Activated T-helper 1 cell treated with anti-CD3 and anti-CD28 coated beads, Interleukin-2, amount 50 U/mL, for 16 hours (primary cell): ENCODE data around the gene ZGPAT.

Experiments used
- DNase-seq, 2 donors: peaks; one replicate each; pipeline ENCODE4 v3.0.0-alpha.2; 2020; ENCODE audit warnings: low read depth in 1 of 2, low spot score in 1 of 2

Gene ZGPAT

DNA sequence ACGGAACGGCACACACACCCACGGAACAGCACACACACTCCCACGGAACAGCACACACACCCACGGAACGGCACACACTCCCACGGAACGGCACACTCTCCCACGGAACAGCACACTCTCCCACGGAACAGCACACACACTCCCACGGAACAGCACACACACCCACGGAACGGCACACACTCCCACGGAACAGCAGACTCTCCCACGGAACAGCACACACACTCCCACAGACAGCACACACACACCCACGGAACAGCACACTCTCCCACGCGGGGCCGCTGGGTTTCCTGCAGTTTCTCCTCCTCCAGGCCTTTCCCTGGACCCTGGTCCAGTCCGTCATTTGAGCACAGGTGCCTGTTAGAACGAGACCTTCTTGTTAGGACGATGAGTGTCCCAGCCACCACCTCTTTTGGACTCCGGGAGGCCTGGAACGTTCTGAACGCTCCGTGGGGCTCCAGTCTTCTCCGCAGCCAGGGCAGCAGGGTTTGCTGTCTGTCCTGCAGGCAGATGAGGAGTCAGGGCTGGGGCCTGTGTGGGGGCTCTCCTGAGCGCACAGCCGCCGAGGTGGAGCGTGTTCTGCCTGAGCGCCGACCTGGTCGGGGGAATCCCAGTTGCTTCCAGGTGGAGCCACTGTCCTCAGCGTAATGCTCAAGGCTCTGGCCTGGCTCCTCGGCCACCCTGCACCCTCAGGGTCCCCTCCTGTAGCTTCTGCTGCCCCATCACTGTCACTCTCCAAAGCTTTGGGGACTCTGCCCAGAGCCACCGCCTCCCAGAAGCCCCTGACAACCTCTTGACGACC, 29.0 kb upstream of the ZGPAT start:
- no peak for DNase-seq

DNA sequence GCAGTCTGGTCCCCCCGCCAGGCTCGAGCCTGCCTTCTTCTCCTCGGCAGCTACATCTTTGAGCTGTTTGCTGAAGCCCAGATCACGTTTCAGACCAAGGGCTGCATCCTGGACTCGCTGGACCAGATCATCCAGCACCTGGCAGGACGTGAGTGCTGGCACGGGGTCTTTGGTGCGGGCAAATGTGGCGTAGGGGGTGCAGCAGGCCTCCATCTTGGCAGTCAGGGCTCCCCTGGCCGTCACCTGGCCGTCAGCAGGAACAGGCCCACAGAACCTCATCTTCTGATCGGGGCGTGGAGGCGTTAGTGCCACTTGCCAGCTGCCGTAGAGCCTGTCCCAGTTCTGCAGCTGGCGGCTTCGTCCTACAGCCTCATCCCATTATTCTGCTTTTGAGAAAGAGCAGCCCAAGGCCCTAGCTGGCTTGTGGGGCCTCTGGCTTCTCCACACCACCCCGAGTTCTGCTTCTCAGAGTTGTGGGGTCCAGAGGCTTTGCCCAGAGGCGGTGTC, 28.0 kb upstream of the ZGPAT start:
- no peak for DNase-seq

DNA sequence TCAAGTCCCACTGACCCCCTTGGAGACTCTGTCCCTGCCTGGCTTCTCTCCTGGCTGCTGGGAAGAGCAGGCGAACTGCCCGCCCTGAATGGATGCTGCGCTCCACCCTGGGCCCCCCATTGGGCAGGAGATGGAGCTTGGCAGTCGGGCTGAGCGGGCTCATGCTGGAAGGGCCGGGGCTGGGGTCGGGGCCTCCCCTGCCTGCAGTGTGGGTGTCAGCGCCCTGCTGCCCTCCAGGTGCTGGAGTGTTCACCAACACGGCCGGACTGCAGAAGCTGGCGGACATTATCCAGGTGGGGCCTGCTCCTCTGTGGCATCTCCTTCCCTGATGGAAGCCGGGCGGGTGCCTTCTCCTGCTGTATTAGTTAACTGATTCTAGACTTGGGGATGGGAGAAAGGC, 27.4 kb upstream of the ZGPAT start:
- no peak for DNase-seq

DNA sequence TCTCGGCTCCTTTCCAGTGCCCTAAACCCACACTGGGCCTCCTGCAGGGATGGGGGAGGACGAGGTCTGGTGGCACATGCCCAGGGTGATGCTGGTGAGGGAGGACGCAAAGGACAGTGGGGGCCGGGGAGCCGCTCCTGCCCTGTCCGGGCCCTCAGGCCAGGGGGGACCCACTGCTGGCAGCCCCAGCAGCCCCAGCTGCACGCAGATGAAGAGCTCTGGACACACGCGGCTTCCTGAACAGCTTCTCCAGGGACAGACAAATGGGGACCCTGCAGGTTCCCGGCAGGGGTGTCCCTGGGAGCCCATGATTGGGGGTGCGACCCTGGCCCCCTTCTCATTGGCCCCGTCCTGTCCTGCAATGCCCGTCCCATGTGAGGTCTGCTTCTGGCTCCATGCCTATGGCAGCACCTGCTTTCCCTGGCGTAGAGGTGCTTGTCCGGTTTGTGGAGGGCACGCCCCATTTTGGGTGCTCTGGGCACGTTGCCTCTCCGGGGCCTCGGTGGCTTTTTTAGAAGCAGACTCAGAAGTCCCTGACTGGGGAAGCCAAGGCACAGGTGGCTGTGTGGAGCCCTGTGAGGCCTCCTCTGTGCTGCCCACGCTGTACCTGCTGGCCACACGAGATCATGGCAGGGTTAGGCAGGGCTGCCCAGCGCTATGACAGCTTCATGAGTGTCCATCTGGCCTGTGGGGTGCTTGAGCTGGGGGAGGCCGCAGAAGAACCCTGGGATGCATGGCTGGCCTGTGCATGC, 26.8 kb upstream of the ZGPAT start:
- DNase-seq: no peak

DNA sequence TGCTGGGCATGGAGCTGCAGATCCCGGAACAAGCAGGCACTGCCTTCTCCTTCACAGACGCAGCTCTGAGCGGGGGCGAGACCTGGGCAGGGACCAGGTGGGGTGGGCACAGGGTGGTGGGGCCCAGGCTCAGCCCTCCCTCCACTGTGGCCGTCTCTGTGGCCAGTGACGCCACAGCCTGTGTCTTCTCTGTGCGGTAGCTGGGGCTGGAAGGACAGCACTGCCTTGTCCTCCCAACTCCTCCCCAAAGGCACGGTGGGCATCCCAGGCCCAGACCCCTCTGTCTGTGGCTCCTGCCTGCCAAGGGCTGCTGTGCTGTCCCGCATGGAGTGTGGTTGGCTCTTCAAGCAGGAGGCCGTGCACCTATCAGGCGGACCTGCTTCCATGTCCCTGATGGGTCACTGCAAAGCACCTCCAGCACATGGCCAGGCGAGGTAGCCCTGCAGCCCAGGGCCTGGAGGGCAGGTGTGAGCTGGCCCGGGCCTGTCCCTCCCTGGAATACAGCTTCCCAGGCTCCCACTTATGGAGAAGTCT, 26.2 kb upstream of the ZGPAT start:
- no peak for DNase-seq

DNA sequence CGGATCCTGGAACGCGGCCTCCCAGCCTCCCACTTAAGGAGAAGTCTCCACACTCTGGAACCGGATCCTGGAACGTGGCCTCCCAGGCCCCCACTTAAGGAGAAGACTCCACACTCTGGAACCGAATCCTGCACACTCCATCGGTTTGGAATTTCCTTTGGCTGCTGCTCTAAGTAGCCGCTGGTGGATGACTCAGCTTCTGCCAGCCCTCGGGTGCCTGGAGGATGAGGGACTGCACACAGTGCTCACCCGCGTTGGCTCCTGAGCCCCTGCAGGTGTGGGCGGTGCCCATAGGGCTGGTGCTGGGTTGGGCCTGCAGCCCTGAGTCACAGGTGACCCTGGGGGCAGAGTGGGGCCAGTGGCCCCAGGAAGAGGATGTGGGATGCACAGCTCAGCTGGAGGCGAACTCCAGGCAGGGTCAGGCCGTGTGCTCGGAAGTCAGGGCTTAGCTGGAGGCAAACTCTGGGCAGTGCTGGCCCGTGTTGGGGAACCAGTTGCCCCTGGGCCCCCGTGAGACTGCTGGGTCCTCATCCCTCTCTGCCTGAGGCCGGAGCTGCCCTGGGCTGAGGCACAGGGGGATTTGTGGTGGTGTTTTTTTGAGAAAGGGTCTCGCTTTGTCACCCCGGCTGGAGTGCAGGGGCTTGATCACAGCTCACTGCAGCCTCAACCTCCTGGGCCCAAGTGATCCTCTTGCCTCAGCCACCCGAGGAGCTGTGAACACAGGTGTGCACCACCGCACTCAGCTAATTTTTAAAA, 25.3 kb upstream of the ZGPAT start:
- DNase-seq: no peak

DNA sequence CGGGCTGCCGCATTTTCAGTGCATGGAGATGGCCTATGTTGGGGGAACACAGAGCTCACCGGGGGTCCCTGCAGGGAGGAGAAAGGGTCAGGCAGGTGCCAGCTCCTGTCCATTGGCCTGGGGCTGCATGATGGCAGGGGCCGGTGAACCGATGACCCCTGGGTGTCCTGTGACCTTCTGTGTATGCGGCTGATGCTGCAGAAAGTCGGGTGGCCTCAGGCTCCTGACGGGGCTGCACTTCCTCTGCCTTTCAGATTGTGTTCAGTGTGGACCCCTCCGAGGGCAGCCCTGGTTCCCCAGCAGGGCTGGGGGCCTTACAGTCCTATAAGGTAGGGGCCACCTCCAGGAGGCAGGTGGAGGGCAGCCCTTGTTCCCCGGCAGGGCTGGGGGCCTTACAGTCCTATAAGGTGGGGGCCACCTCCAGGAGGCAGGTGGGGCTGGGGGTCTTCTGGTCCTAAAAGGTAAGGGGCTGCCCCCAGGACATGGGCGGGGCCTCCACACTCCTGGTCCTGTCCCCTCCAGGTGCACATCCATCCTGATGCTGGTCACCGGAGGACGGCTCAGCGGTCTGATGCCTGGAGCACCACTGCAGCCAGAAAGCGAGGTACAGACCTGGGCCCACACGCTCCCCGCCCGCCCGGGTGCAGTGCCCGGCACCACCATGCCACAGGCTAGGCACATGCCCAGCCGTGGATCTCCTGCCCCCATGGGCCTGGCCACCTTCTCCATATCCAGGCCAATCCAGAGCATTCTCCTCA, 22.4 kb upstream of the ZGPAT start:
- DNase-seq: no peak

DNA sequence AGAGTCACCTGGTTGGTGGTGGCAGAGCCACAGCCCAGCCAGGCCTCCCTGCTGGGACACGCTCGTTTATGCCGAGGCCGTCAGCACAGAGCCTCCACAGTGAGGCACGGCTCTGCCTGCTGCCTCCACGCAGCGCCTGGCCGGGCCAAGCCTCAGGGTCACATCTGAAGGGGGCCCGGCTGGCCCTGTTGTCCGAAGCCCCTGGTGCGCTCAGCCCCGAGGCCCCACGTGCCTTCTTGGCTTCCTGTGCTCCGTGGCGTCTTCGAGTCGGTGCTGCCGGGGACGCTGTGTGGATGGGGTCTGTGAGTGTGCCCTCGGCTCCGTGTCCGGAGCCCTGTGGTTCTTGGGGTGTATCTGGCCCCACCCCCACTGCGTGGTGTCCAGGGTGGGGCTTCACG, 21.7 kb upstream of the ZGPAT start:
- DNase-seq: no peak

DNA sequence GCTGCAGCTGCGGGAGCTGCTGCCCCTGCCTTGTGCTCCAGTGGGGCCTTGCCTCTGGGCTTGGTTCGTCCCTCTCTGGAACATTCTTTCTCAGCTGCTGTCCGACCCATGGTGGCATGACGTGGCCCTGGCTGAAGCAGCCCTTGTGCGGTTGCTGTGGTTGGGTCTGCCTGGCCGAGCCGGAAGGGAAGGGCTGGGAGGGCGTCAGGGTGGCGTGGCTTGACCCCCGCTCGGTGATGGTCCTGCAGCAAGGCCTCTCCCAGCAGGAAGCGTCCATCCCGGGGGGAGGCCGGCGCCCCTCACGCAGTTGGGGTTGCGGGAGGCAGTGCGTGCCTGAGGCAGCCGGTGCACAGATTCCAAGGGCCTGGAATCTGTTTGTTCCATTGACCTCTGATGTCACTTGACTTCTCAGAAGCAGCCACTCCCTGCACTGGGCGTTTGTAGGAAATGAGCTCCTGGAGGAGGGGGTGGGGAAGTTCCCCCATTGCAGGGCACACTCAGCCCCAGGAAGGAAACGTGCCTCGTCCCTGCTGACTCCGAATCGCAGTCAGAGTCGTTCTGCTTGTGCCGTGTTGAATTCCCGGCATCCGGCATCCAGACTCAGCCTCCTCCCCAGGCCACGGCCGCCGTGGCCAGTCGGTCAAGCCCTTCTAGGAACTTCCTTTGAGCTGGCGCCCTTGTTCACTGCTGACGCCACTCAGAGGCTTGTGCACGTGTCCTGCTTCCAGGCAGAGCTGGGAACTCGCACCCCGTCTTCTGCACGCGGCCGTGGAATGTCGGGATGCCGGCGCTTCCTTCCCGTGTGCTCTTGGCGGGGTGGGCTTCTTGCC, 21.1 kb upstream of the ZGPAT start:
- no peak for DNase-seq

DNA sequence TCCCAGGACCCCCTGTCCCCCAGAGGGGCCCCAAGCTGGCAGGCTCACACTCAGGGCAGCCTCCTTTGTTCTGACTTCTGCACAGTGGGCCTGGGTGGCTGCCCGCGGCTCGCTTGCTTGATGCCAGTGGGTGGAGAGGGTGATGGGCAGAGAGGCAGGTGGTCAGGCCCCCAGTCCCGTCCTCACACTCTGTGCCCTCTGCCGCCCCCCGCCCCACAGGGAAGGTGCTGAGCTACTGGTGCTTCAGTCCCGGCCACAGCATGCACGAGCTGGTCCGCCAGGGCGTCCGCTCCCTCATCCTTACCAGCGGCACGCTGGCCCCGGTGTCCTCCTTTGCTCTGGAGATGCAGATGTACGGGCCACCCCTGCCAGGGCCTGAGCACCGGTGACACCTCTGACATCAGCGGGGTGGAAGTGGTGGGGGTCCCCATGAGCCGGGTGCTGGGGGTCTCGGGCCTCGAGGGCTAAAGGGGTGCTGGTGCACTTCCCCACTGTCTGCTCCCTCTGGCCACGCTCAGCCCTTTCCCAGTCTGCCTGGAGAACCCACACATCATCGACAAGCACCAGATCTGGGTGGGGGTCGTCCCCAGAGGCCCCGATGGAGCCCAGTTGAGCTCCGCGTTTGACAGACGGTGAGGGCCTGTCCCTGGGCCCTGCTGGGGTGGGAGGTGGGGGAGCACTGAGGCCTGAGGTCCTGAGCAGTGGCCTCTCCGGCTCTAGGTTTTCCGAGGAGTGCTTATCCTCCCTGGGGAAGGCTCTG, 20.2 kb upstream of the ZGPAT start:
- no peak for DNase-seq

DNA sequence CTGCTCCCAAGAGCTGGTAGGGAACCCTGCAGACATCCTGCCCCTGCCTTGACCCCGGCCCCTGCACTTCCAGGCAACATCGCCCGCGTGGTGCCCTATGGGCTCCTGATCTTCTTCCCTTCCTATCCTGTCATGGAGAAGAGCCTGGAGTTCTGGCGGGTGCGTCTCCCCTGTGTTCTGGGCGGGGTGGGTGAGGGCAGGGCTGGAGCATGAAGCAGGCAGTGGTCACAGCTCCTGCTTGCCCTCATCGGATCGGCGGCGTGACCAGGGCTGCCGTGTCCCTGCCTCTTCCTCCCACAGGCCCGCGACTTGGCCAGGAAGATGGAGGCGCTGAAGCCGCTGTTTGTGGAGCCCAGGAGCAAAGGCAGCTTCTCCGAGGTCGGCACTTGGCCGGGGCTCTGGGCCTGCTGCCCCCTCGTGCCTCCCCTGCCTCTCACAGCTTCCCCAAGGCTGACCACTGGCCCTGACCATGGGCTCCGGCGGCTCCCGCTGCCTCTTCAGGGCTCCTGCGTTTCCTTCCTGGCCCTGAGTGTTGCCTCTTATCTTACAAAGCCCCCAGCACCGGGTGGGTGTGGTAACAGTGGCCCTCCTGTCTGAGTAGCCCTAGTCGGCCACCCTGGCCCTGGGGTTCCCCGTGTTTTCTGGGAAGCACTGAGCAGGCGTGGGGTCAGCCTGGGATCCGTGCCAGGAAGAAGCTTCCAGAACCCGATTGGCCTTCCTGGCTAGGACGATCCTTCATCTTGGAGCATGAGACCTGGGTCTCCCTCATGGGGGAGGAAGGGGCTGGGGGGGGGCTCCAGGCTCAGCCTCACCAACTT, 19.4 kb upstream of the ZGPAT start:
- no peak for DNase-seq

DNA sequence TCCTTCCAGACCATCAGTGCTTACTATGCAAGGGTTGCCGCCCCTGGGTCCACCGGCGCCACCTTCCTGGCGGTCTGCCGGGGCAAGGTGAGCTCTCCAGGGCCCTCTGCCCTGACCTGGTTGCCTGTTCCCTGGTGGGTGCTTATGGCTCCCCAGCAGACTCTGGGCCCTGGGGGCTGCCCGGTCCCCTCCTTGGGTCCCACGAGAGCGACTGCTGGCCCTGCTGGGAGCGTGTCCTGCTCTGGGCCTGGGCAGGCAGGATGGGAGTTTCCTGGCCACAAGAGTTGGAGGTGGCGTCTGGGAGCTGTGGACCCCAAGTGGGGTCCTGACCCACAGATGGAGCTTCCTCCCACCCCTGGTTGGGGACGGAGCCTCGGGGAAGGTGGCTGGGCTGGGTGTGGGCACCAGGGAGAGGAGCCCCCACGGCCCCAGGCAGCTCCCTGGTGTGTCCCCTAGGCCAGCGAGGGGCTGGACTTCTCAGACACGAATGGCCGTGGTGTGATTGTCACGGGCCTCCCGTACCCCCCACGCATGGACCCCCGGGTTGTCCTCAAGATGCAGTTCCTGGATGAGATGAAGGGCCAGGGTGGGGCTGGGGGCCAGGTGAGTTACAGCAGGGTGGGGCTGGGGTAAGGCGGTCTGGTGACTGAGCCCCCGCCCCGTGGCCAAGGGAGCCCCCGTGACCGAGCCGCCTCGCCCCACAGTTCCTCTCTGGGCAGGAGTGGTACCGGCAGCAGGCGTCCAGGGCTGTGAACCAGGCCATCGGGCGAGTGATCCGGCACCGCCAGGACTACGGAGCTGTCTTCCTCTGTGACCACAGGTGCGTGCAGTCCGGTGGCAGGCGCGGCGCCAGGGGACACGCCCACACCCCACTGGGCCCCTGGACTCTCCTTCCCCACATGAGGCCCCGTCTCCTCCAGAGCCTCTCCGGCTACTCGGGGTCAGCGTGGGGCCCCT, 18.5 kb upstream of the ZGPAT start:
- DNase-seq: no peak

DNA sequence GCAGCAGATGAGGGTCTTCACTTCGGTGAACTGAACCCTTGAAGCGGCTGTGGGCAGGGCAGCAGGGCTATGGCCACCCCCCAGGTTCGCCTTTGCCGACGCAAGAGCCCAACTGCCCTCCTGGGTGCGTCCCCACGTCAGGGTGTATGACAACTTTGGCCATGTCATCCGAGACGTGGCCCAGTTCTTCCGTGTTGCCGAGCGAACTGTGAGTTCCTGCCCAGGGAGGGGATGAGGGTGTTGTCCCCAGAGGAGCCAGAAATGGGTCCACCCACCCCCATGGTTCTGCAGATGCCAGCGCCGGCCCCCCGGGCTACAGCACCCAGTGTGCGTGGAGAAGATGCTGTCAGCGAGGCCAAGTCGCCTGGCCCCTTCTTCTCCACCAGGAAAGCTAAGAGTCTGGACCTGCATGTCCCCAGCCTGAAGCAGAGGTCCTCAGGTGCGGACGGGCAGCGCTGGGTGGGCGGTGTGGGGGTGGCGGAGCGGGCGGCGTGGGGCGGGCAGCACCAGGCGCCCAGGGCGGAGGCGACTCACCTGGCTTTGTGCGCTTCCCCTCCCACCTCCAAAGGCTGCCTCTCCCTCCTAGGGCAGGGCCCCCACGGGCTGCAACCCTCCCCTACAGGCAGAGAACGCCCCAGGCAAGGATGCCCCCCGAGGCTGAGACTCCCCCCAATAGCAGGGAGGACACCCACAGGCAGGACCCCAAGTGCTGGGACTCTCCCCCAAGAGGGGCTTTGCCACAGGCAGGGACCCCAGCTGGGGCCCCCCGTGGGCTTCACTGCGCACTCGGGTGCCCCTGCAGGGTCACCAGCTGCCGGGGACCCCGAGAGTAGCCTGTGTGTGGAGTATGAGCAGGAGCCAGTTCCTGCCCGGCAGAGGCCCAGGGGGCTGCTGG, 17.6 kb upstream of the ZGPAT start:
- DNase-seq: no peak

DNA sequence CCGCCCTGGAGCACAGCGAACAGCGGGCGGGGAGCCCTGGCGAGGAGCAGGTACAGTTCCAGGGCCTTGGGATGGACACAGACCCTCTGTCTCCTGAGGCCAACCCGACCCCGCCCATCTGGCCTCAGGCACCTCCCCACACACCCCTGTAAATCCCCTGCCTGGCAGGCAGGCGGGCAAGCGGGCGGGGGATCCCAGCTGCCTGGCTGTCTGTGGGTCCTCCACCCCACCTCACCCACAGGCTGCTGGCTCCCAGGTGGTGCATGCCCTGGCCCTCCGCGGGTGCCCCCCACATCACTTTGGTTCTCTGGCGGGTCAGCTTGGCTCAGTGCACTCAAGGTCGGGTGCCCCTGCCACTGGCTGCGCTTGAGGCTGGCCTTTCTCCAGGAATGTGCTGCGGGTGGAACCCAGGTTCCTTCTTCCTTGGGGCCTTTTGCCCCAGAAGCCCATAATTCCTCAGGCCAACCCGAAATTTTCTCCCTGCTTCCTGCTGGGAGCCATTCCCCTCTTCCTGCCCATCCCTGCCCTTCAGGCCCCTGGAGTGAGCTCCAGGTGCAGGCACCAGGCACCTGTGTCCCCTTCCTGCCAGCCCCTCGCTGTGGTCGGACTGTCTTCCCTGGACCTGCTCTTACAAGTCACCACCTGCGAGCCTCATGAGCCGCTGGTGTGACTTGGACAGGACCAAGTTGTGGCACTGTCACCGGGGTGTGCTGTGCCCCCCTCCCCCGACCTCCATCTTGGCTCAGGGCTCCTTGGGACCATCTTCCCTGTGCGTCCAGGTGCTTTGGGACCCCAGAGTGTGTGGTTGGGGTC, 16.7 kb upstream of the ZGPAT start:
- no peak for DNase-seq

DNA sequence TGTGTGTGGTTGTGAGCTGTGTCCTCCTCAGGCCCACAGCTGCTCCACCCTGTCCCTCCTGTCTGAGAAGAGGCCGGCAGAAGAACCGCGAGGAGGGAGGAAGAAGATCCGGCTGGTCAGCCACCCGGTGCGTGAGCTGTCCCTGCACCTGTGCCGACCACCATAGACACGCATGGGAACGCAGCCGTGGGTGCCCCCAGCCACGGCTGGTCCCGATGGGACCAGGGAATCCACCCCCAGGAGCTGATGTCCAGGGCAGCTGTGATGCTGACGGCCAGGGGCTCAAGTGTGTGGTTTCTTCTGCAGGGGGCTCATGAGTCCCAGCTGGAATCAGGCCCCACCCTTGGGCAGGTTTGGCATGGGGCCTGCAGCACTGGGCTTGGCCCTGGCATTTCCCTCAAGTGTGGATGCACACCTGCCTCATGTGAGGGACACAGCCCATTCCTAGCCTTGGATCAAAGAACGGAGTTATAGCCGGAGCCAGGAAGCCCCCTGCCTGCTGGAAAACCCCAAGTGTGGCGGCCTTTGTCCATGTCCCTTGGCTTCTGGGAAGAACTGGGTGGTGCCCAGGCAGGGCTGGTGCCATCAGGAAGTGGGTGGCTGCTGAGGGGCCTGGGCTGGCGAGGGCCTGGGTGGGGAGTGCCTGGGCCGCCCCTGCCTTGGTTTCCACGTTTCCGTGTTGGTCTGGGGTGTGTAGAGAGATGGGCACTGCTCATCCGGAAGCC, 16.0 kb upstream of the ZGPAT start:
- no peak for DNase-seq
